SU-DHL-6 (cell line): ENCODE measurements around the gene SLC17A9.

ENCODE experiments used
- CTCF ChIP-seq: fragments of 200-600 bp; sonication (generic); IDR thresholded peaks from one replicate; pipeline ENCODE4 v1.5.1; 2017; ENCODE audit warnings: antibody characterized with exemption, mild to moderate bottlenecking, low read length, moderate library complexity; ENCODE audit not compliant: insufficient read depth, poor library complexity, severe bottlenecking
- EZH2phosphoT487 ChIP-seq: fragments of 200-600 bp; sonication (generic), shearing (Covaris generic); conservative IDR thresholded peaks from 2 replicates; pipeline ENCODE4 v1.6.1; 2018; ENCODE audit warnings: mild to moderate bottlenecking, antibody characterized with exemption, low read length, moderate library complexity, mixed read lengths

GRCh38 chr20:62959998-62960436, 7.5 kb downstream of the SLC17A9 start:
- TF ChIP-seq CTCF (no peak), EZH2phosphoT487 (no peak)
